ENCODE measurements around the gene SDC3. TPM values are rescaled to one million over a fixed set of nuclear protein-coding genes. Genes with fewer than 3 reads are reported as not detected.

The SDC3 gene
- total and polyA plus RNA-seq, 2 of the 8 experiments (the other 6 are each of a cell fraction or from before 2014, with no cell fraction given), result 7.0 to 27.0 TPM

DNA sequence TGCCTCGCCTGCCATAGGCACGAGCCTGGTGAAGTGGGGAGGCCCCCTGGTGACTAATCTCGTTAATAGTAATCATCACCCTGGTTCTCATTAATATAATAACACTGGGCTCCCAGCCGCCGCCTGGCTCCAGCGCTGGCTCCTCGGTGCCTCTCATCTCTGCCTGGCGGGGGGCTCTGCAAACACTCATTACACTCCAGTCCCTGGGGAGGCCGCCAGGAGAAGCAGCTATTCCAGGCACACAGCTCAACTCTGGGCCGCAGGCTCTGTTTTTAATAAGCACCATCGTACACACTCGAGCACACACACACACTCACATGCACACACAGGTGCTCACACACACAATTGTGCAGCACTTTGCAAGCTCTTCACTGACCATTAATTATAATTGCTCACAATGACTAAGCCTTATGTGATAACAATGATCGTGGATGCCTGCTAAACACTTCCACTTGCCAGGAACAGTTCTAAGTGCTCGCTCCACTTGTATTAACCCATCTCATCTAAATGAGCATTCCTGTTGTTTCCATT, 52.2 kb downstream of the SDC3 start:
- H3K4me2 ChIP-seq (ENCODE audit: insufficient read depth in 1 of 2, low read depth in 2 of 2, low read length in 2 of 2), result peak overlapping the region; percentile 40 to 45; a peak in 3 of 4 replicates
- no peak overlapping the region for H3K14ac ChIP-seq (ENCODE audit: insufficient read length)
- no peak overlapping the region for H3K27ac ChIP-seq (ENCODE audit: low read depth, low read length)
- H2BK5ac ChIP-seq (ENCODE audit: low read depth, low read length), result peak overlapping the region; percentile 54; the same call in 1 of the 2 replicates
- no peaks in the 10 kb centered on the region for H4K20me1 ChIP-seq (replicated peaks in 1 of 2; ENCODE audit: control insufficient read depth in 1 of 2, insufficient read depth in 2 of 2, low read length in 2 of 2)
- no peak for DNase-seq (ENCODE audit: low read depth in 1 of 2, low spot score in 2 of 2)
- no peaks in the 10 kb centered on the region for H3K79me1 ChIP-seq (ENCODE audit: low read depth, low read length)
- POLR2A ChIA-PET (ENCODE audit: partially characterized antibody), result interaction anchor here (1.1 to 1.7 kb wide), 2 partner anchors 9 to 29 kb away, joined by 3 to 4 read pairs; no protein-coding TSS in a partner anchor
- no peak overlapping the region; the same call in 1 of the 2 replicates for H3K18ac ChIP-seq (ENCODE audit: extremely low read depth, low read length)
- no peak for FAIRE-seq
- peak overlapping the region; percentile 2 for H3K4ac ChIP-seq (replicated peaks; ENCODE audit: insufficient read length, low read depth, low read length)
- H3K56ac ChIP-seq (replicated peaks; ENCODE audit: insufficient read length, low read depth, low read length), result no peak overlapping the region
- no peak overlapping the region for H3K9ac ChIP-seq (replicated peaks in 1 of 4; ENCODE audit: extremely low read depth in 1 of 4, low read depth in 3 of 4, low read length in 3 of 4)
- H3K4me3 ChIP-seq (ENCODE audit: extremely low read depth in 1 of 4, insufficient read depth in 2 of 4, low read depth in 3 of 4, low read length in 4 of 4), result no peak overlapping the region
- no peak overlapping the region for H3K23ac ChIP-seq (ENCODE audit: insufficient read length)
- H3K9me3 ChIP-seq (ENCODE audit: insufficient read depth in 2 of 2, low read depth in 1 of 2, low read length in 1 of 2), result no peaks in the 10 kb centered on the region
- CTCF ChIA-PET (ENCODE audit: partially characterized antibody), result interaction anchor here (0.6 to 6.2 kb wide), 13 partner anchors 8 to 57 kb away, joined by 3 to 57 read pairs (median 4); no protein-coding TSS in a partner anchor
- 53% methylated on average over 14 of the region's 14 CpGs; no CpG with 5 or more reads in 1 of the 2 experiments for WGBS, 2 experiments (ENCODE audit: extremely low coverage in 1 of 2, insufficient coverage in 1 of 2, insufficient read length in 1 of 2, insufficient replicate concordance in 2 of 2, low coverage in 1 of 2, low lambda C conversion rate in 2 of 2, missing lambda C conversion rate in 1 of 2)
- H3K27me3 ChIP-seq (replicated peaks in 1 of 4; ENCODE audit: control insufficient read depth in 3 of 4, extremely low read depth in 1 of 4, insufficient read depth in 3 of 4, low read length in 3 of 4), result no peaks in the 10 kb centered on the region
- H3K4me1 ChIP-seq (replicated peaks in 1 of 4; ENCODE audit: control insufficient read depth in 3 of 4, insufficient read depth in 4 of 4, low read length in 3 of 4), result peaks cover 15 to 33% (median 24%) of the 10 kb centered on the region in 4 experiments
- H3K23me2 ChIP-seq (ENCODE audit: low read depth, low read length), result peaks cover 1% of the 10 kb centered on the region; the same call in 1 of the 2 replicates
- no peak overlapping the region for H2AK5ac ChIP-seq (ENCODE audit: low read depth, low read length)
- H2BK20ac ChIP-seq (ENCODE audit: low read length), result peak overlapping the region; percentile 93; the same call in 1 of the 2 replicates
- no peaks in the 10 kb centered on the region for H3K36me3 ChIP-seq (ENCODE audit: control insufficient read depth in 2 of 4, insufficient read depth in 4 of 4, low read length in 3 of 4)
- H2AFZ ChIP-seq (ENCODE audit: low read length), result no peak overlapping the region
- H4K5ac ChIP-seq (ENCODE audit: insufficient read length, low read depth, low read length), result no peak overlapping the region
- no peaks in the 10 kb centered on the region for H3K79me2 ChIP-seq (ENCODE audit: control insufficient read depth in 1 of 2, insufficient read depth in 2 of 2, low read length in 2 of 2)
- H2BK12ac ChIP-seq (ENCODE audit: low read depth, low read length), result peak overlapping the region; percentile 70; the same call in 1 of the 2 replicates
- no peak overlapping the region for H4K8ac ChIP-seq (ENCODE audit: extremely low read depth, insufficient read depth, low read length)
- no peak overlapping the region for H4K91ac ChIP-seq (replicated peaks; ENCODE audit: insufficient read length, low read length)
- H2BK120ac ChIP-seq (replicated peaks; ENCODE audit: low read depth, low read length), result no peak overlapping the region
- peak overlapping the region; percentile 65 for H2BK15ac ChIP-seq (ENCODE audit: low read length)
- TF ChIP-seq BACH1 (IDR thresholded peaks at IDR 0.05; ENCODE audit: low read length), result no peak
- TF ChIP-seq RXRA (IDR thresholded peaks at IDR 0.05; ENCODE audit: insufficient read depth, low read depth, low read length), result no peak
- no peak for TF ChIP-seq SIX5 (IDR thresholded peaks at IDR 0.05; ENCODE audit: low read depth, low read length)
- TF ChIP-seq SP4 (IDR thresholded peaks at IDR 0.05; ENCODE audit: low read length), result no peak
- TF ChIP-seq CEBPB (IDR thresholded peaks at IDR 0.05; ENCODE audit: low read depth, low read length), result no peak
- TF ChIP-seq TCF12 (IDR thresholded peaks at IDR 0.05; ENCODE audit: low read depth, low read length), result no peak
- no peak; the same call in 1 of the 2 replicates for TF ChIP-seq KDM1A (IDR thresholded peaks at IDR 0.05; ENCODE audit: borderline replicate concordance, low read length)
- TF ChIP-seq SIRT6 (IDR thresholded peaks at IDR 0.05; ENCODE audit: low read length), result no peak
- no peak for TF ChIP-seq JUND (IDR thresholded peaks at IDR 0.05; ENCODE audit: low read length)
- TF ChIP-seq NRF1 (IDR thresholded peaks at IDR 0.05; ENCODE audit: low read depth, low read length), result no peak
- no peak for TF ChIP-seq MAX (IDR thresholded peaks at IDR 0.05)
- no peak for TF ChIP-seq ASH2L (IDR thresholded peaks at IDR 0.05; ENCODE audit: low read length)
- TF ChIP-seq KDM4A (IDR thresholded peaks at IDR 0.05; ENCODE audit: low read depth, low read length, severe bottlenecking), result no peak
- no peak for TF ChIP-seq TBP (IDR thresholded peaks at IDR 0.05; ENCODE audit: low read depth, low read length)
